ENCODE results near the gene OMG.

Gene OMG

GRCh38 chr17:31311526-31311925 lies 14.5 kb upstream of the OMG start:
- WGBS (ENCODE audit: extremely low coverage, insufficient coverage, insufficient read length): no CpG with 5 or more reads among the region's 3 CpGs

GRCh38 chr17:31310886-31311285 lies 13.8 kb upstream of the OMG start:
- Histone ChIP-seq H2BK5ac (ENCODE audit: low read depth, low read length, poor library complexity) (no peak overlapping the region), H3K4me3 (ENCODE audit: low read depth, low read length) (no peak overlapping the region), H4K91ac (ENCODE audit: low read depth, low read length) (no peak overlapping the region), H2BK12ac (ENCODE audit: low read length) (no peak overlapping the region), H3K27ac (ENCODE audit: low read depth, low read length) (no peak overlapping the region), H3K4ac (ENCODE audit: low read depth, low read length) (no peak overlapping the region), H2AK5ac (ENCODE audit: low read length) (no peak overlapping the region), H3K27me3 (ENCODE audit: insufficient read depth, low read length) (no peaks in the 10 kb centered on the region), H3K4me2 (ENCODE audit: low read length) (no peak overlapping the region), H3K23ac (ENCODE audit: low read length) (no peak overlapping the region), H3K79me1 (ENCODE audit: low read length) (no peaks in the 10 kb centered on the region), H2BK120ac (ENCODE audit: insufficient read depth, low read length, poor library complexity) (no peak overlapping the region), H4K8ac (ENCODE audit: low read depth, low read length) (no peak overlapping the region), H3K79me2 (ENCODE audit: control insufficient read depth, insufficient read depth, low read length, poor library complexity) (no peaks in the 10 kb centered on the region), H3K4me1 (ENCODE audit: control insufficient read depth in 1 of 2, insufficient read depth in 2 of 2, low read length in 2 of 2) (no peaks in the 10 kb centered on the region), H3K9me3 (ENCODE audit: insufficient read depth, low read depth, low read length) (no peaks in the 10 kb centered on the region), H3K9ac (ENCODE audit: low read length) (no peak overlapping the region), H3K18ac (ENCODE audit: low read length) (no peak overlapping the region), H4K12ac (ENCODE audit: low read depth, low read length) (no peak overlapping the region), H3K36me3 (ENCODE audit: control insufficient read depth in 1 of 2, insufficient read depth in 2 of 2, low read length in 2 of 2) (peaks cover 0 to 2% of the 10 kb centered on the region in 2 experiments), H2AFZ (ENCODE audit: insufficient read depth, low read length, poor library complexity) (no peak overlapping the region), H3K14ac (ENCODE audit: low read length) (no peak overlapping the region)
- no peak for DNase-seq
- no CpG with 5 or more reads among the region's 7 CpGs for WGBS (ENCODE audit: extremely low coverage, insufficient coverage, insufficient read length)

More at GRCh38 chr17:31311526-31311925, 14.5 kb upstream of the OMG start:
- Histone ChIP-seq H2BK5ac (ENCODE audit: low read depth, low read length, poor library complexity) (no peak overlapping the region), H3K27me3 (ENCODE audit: insufficient read depth, low read length) (no peaks in the 10 kb centered on the region), H2AFZ (ENCODE audit: insufficient read depth, low read length, poor library complexity) (no peak overlapping the region), H3K27ac (ENCODE audit: low read depth, low read length) (no peak overlapping the region), H3K4me3 (ENCODE audit: low read depth, low read length) (no peak overlapping the region), H3K4me2 (ENCODE audit: low read length) (no peak overlapping the region), H3K18ac (ENCODE audit: low read length) (no peak overlapping the region), H4K91ac (ENCODE audit: low read depth, low read length) (no peak overlapping the region), H3K4me1 (ENCODE audit: control insufficient read depth in 1 of 2, insufficient read depth in 2 of 2, low read length in 2 of 2) (no peaks in the 10 kb centered on the region), H3K79me1 (ENCODE audit: low read length) (no peaks in the 10 kb centered on the region), H3K23ac (ENCODE audit: low read length) (no peak overlapping the region), H3K36me3 (ENCODE audit: control insufficient read depth in 1 of 2, insufficient read depth in 2 of 2, low read length in 2 of 2) (peaks cover 0 to 2% of the 10 kb centered on the region in 2 experiments), H3K9me3 (ENCODE audit: insufficient read depth, low read depth, low read length) (no peaks in the 10 kb centered on the region), H3K9ac (ENCODE audit: low read length) (no peak overlapping the region), H2AK5ac (ENCODE audit: low read length) (no peak overlapping the region), H3K79me2 (ENCODE audit: control insufficient read depth, insufficient read depth, low read length, poor library complexity) (no peaks in the 10 kb centered on the region), H4K8ac (ENCODE audit: low read depth, low read length) (no peak overlapping the region), H3K14ac (ENCODE audit: low read length) (no peak overlapping the region), H3K4ac (ENCODE audit: low read depth, low read length) (no peak overlapping the region), H2BK12ac (ENCODE audit: low read length) (no peak overlapping the region), H4K12ac (ENCODE audit: low read depth, low read length) (no peak overlapping the region), H2BK120ac (ENCODE audit: insufficient read depth, low read length, poor library complexity) (no peak overlapping the region)
- DNase-seq: no peak

GRCh38 chr17:31310260-31310659 lies 13.2 kb upstream of the OMG start:
- no peak overlapping the region for H3K18ac ChIP-seq (ENCODE audit: low read length)
- no peak overlapping the region for H4K12ac ChIP-seq (ENCODE audit: low read depth, low read length)
- no peak overlapping the region for H2BK120ac ChIP-seq (ENCODE audit: insufficient read depth, low read length, poor library complexity)

GRCh38 chr17:31309556-31309955 lies 12.5 kb upstream of the OMG start:
- H3K27me3 ChIP-seq (ENCODE audit: insufficient read depth, low read length): no peaks in the 10 kb centered on the region
- H4K12ac ChIP-seq (ENCODE audit: low read depth, low read length): no peak overlapping the region
- H2BK12ac ChIP-seq (ENCODE audit: low read length): no peak overlapping the region
- no peak overlapping the region for H3K18ac ChIP-seq (ENCODE audit: low read length)
- no peak overlapping the region for H2AFZ ChIP-seq (ENCODE audit: insufficient read depth, low read length, poor library complexity)
- H2BK120ac ChIP-seq (ENCODE audit: insufficient read depth, low read length, poor library complexity): no peak overlapping the region
- H3K14ac ChIP-seq (ENCODE audit: low read length): no peak overlapping the region
- no CpG with 5 or more reads among the region's 2 CpGs for WGBS (ENCODE audit: extremely low coverage, insufficient coverage, insufficient read length)
- H3K23ac ChIP-seq (ENCODE audit: low read length): no peak overlapping the region
- H3K4me1 ChIP-seq (ENCODE audit: control insufficient read depth in 1 of 2, insufficient read depth in 2 of 2, low read length in 2 of 2): no peaks in the 10 kb centered on the region
- no peak overlapping the region for H3K4ac ChIP-seq (ENCODE audit: low read depth, low read length)
- no peaks in the 10 kb centered on the region for H3K9me3 ChIP-seq (ENCODE audit: insufficient read depth, low read depth, low read length)
- no peak overlapping the region for H3K4me3 ChIP-seq (ENCODE audit: low read depth, low read length)
- peak in 1 of 2 donors; percentile 12 for DNase-seq
- H3K36me3 ChIP-seq (ENCODE audit: control insufficient read depth in 1 of 2, insufficient read depth in 2 of 2, low read length in 2 of 2): peaks cover 0 to 2% of the 10 kb centered on the region in 2 experiments
- H2BK5ac ChIP-seq (ENCODE audit: low read depth, low read length, poor library complexity): no peak overlapping the region
- no peak overlapping the region for H4K91ac ChIP-seq (ENCODE audit: low read depth, low read length)
- no peak overlapping the region for H2AK5ac ChIP-seq (ENCODE audit: low read length)
- no peaks in the 10 kb centered on the region for H3K79me1 ChIP-seq (ENCODE audit: low read length)
- H3K79me2 ChIP-seq (ENCODE audit: control insufficient read depth, insufficient read depth, low read length, poor library complexity): no peaks in the 10 kb centered on the region
- no peak overlapping the region for H3K9ac ChIP-seq (ENCODE audit: low read length)
- no peak overlapping the region for H3K27ac ChIP-seq (ENCODE audit: low read depth, low read length)
- H3K4me2 ChIP-seq (ENCODE audit: low read length): no peak overlapping the region
- no peak overlapping the region for H4K8ac ChIP-seq (ENCODE audit: low read depth, low read length)

More at GRCh38 chr17:31310260-31310659, 13.2 kb upstream of the OMG start:
- Histone ChIP-seq H3K27me3 (ENCODE audit: insufficient read depth, low read length) (no peaks in the 10 kb centered on the region), H2AFZ (ENCODE audit: insufficient read depth, low read length, poor library complexity) (no peak overlapping the region), H3K23ac (ENCODE audit: low read length) (no peak overlapping the region), H3K4ac (ENCODE audit: low read depth, low read length) (no peak overlapping the region), H3K36me3 (ENCODE audit: control insufficient read depth in 1 of 2, insufficient read depth in 2 of 2, low read length in 2 of 2) (peaks cover 0 to 2% of the 10 kb centered on the region in 2 experiments), H3K27ac (ENCODE audit: low read depth, low read length) (no peak overlapping the region), H3K9ac (ENCODE audit: low read length) (no peak overlapping the region), H3K4me2 (ENCODE audit: low read length) (no peak overlapping the region), H4K91ac (ENCODE audit: low read depth, low read length) (no peak overlapping the region), H2AK5ac (ENCODE audit: low read length) (no peak overlapping the region), H2BK5ac (ENCODE audit: low read depth, low read length, poor library complexity) (no peak overlapping the region), H3K4me1 (ENCODE audit: control insufficient read depth in 1 of 2, insufficient read depth in 2 of 2, low read length in 2 of 2) (no peaks in the 10 kb centered on the region), H3K14ac (ENCODE audit: low read length) (no peak overlapping the region), H4K8ac (ENCODE audit: low read depth, low read length) (no peak overlapping the region), H3K79me1 (ENCODE audit: low read length) (no peaks in the 10 kb centered on the region), H3K4me3 (ENCODE audit: low read depth, low read length) (no peak overlapping the region), H2BK12ac (ENCODE audit: low read length) (no peak overlapping the region), H3K9me3 (ENCODE audit: insufficient read depth, low read depth, low read length) (no peaks in the 10 kb centered on the region), H3K79me2 (ENCODE audit: control insufficient read depth, insufficient read depth, low read length, poor library complexity) (no peaks in the 10 kb centered on the region)
- no CpG with 5 or more reads among the region's 2 CpGs for WGBS (ENCODE audit: extremely low coverage, insufficient coverage, insufficient read length)
- no peak for DNase-seq
